ENCODE measurements around the gene BTF3. TPM values are rescaled to one million over a fixed set of nuclear protein-coding genes. Genes with fewer than 3 reads are reported as not detected.

The BTF3 gene
- polyA plus RNA-seq, 4 donors, result 890 to 1,032 (median 965) TPM

GRCh38 chr5:73519531-73520283, 21.5 kb downstream of the BTF3 start:
- DNase-seq (ENCODE audit: low read depth in 4 of 4, low spot score in 3 of 4), result peak in 3 of 4 donors; percentile 53 to 63 (median 55)

GRCh38 chr5:73522989-73523388, 24.7 kb downstream of the BTF3 start:
- no peak for DNase-seq (ENCODE audit: low read depth in 4 of 4, low spot score in 3 of 4)

DNA sequence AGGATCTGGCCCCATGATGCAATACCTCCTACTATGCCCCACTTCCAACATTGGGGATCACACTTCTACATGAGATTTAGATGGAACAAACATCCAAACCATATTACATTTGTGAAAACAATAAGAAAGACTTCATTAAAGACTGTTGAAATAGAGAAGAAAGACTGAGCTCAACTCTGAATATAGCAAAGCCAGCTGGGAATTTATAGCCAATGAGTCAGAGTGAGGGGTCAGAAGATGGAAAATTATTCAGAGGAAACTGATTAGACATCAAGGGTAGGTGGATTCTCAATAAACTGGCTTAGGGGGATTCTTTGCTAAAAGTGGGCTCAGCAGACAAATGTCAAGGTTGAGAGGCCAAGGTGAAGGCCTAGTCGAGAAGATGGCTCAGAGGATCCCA, 25.6 kb downstream of the BTF3 start:
- DNase-seq (ENCODE audit: low read depth in 4 of 4, low spot score in 3 of 4), result no peak

- DNase-seq (ENCODE audit: low read depth in 4 of 4, low spot score in 3 of 4), result no peak
Observed at GRCh38 chr5:73525606-73526203, 27.5 kb downstream of the BTF3 start.

DNA sequence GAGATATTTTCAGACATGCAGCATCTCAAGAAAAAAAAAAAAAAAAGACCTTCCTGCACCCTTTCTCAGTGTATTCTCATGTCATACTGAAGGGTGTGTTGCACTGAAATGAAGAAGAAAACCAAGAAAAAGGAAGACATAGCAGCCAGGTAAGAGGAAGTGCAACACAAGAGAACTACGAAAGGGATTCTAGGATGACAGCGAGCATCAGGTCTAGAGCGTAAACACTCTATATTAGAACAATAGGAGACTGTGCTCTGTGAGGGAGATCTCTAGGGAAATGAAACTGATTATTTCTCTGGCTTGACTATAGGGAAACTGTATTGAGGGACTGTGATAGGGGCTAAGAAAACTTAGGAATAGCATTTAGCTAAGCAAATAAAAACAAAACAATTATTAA, 30.0 kb downstream of the BTF3 start:
- no peak for DNase-seq (ENCODE audit: low read depth in 4 of 4, low spot score in 3 of 4)

DNA sequence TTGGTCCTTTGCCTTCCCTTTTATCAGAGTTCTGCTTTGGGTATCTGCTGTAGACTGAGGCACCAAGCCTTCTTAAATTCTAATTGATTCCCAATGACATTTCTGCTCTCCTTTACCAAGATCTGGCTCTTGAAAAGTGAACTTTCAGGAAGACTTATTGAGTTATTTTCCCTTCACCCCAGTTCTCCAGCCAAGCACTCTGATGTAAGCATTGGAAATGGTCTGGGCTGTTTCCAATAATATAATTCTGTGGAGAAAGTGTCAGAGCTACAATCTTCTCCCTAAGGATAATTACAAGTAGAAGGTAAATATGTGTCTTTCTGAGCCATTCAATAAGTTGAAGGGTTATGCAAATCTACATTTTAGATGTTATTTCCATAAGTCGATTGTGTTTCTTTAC, 30.8 kb downstream of the BTF3 start:
- DNase-seq (ENCODE audit: low read depth in 4 of 4, low spot score in 3 of 4), result no peak

- no peak for DNase-seq (ENCODE audit: low read depth in 4 of 4, low spot score in 3 of 4)
Observed at GRCh38 chr5:73531356-73531755, 33.1 kb downstream of the BTF3 start.

GRCh38 chr5:73532195-73532594, 34.0 kb downstream of the BTF3 start:
- no peak for DNase-seq (ENCODE audit: low read depth in 4 of 4, low spot score in 3 of 4)

- no peak for DNase-seq (ENCODE audit: low read depth in 4 of 4, low spot score in 3 of 4)
Observed at GRCh38 chr5:73534011-73534644, 35.9 kb downstream of the BTF3 start.

- DNase-seq (ENCODE audit: low read depth in 4 of 4, low spot score in 3 of 4), result no peak
Observed at GRCh38 chr5:73534971-73535370, 36.7 kb downstream of the BTF3 start.

- no peak for DNase-seq (ENCODE audit: low read depth in 4 of 4, low spot score in 3 of 4)
Observed at GRCh38 chr5:73539730-73540129, 41.5 kb downstream of the BTF3 start.

DNA sequence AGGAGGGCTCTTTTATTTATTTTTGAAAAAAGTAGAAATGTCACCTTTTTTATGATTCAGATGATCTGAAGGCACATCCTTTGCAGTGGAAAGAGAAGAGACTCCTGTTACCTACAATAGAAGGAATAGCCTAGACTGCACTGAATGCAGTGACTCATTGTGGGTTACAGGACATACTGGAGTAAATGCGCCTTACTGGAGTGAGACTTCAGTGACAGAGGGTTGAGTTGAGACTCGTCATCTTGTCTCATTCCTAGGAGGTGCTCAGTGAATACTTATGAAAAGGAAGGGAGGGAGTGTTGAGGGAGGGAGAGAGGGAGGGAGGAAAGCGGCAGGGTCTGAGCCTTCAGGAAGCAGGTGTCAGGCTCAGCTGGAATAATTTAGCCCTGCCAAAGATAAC, 42.0 kb downstream of the BTF3 start:
- DNase-seq (ENCODE audit: low read depth in 4 of 4, low spot score in 3 of 4), result no peak

DNA sequence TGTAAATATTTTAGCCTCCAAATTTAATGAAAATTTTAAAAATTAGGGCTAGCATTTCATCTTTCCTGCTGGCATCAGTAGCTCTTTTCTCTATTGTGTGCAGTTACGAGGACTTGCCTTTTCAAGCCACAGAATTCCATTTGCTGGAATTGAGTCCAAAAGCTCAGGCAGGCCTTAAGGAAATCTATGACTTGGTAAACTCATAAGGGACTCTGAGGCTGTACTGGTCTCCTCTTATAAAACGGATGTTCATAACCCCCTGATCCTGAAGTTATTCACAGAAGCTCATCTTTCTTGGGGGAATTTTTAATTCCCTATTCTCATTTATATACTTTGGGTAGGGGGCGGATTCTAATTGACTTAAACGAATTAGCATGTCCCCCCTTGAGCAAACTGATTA, 43.8 kb downstream of the BTF3 start:
- DNase-seq (ENCODE audit: low read depth in 4 of 4, low spot score in 3 of 4), result no peak

DNA sequence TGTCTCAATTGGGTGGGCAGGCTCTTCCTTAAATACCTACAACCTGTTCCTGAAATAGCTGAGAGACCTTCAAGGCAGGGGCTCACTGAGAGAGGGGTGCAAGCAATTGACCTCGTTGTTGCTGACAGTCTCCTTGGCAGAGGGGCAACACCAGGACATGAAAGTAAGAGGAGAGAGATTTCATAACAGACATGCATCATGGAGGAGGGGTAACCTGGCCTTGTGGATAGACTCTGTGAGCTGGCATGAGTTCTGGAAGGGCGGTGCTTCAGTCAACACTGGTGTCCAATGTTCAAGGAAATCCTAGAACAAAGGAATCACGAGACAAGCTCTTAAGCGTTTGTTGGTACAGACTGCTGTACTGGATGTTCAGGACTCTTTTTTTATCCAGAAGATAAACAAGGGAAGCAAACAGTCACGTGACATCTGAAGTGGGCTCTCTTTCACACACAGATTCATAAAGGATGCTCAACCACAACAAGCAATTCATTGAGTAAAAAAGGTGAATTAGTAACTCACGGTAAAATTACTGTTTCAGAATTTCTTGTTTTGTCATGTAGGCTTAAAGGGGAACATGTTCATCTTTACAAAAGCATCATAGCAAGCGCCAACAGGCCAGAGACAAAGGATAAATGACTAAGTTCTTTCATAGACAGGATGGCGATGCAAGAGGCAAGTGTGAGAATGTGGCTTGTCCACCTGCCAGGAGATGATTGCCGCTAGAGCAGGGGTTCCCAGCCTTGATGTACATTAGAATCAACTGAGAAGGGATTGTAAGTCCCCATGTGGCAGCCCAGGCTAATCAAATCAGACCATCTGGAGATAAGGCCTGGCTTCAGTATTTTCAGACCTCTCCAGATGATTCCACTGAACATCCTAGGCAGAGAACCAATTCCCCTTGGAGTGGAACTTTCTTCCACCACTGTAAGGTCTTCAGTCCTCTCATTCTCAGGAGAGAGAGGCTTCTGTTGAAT, 46.5 kb downstream of the BTF3 start:
- no peak for DNase-seq (ENCODE audit: low read depth in 4 of 4, low spot score in 3 of 4)

DNA sequence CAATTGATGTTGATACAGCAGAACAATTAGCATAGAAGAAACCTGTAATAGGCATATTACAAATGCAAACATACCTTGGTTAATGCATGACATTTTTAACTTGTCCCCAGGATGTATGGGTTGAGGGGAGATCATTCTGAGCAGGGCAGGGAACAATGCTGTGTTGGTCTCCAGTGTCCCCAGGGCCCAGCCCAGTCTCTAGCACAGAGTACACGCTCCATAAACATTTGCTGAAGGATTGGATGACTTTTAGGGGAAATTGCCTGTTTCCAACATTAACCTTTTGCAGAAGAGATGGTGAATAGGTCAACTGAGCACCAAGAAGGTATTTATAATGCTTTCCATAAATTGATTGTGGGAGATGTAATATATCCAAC, 47.1 kb downstream of the BTF3 start:
- DNase-seq (ENCODE audit: low read depth in 4 of 4, low spot score in 3 of 4), result no peak

DNA sequence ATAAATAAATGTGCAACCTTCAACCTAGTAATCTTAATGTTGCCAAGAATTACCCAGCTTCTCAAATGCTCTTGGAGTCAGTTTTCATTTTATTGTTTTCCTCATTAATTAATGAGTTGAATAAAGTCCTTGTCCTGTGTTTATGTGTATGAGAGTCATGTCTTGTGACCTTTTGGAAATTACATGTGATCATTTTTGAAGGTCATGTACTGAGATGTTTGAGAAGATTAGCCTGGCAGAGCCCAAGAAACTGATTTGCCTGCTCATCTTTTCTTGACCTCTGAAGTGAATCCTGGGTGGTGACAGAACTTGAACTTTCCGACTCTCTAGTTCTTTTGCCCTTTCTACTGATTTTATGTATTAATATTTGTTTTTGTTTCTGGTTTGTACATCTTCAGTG, 51.8 kb downstream of the BTF3 start:
- DNase-seq (ENCODE audit: low read depth in 4 of 4, low spot score in 3 of 4), result no peak

- DNase-seq (ENCODE audit: low read depth in 4 of 4, low spot score in 3 of 4), result no peak
Observed at GRCh38 chr5:73552642-73553041, 54.4 kb downstream of the BTF3 start.
